ENCODE data around the gene SWT1.
A peak's percentile ranks its signal among the peaks of the same experiment; 100 is the strongest.

Gene SWT1

GRCh38 chr1:185156854-185157598, at the start of gene SWT1, which contains the start of gene TRMT1L:
Gene SWT1 (plus strand): TSS chr1:185157167. CDS start chr1:185160842, 3,675 bp downstream.
Gene TRMT1L (minus strand): TSS chr1:185156953. CDS start chr1:185156712, 241 bp downstream.
- H3K36me3 ChIP-seq, result no peaks in the 10 kb centered on the region
- H3K27me3 ChIP-seq, result no peaks in the 10 kb centered on the region
- H3K27ac ChIP-seq, result peak within 1 kb of the TSS; percentile 91
- no peaks in the 10 kb centered on the region for H3K9me3 ChIP-seq
- peaks cover 21% of the 10 kb centered on the region for H3K4me1 ChIP-seq
- no peaks in the 10 kb centered on the region for H4K20me1 ChIP-seq
- peak within 1 kb of the TSS; percentile 96 for H3K4me2 ChIP-seq
- H3K4me3 ChIP-seq, result peak within 1 kb of the TSS; percentile 85
- peak within 1 kb of the TSS; percentile 93 for H3K9ac ChIP-seq
- no peak for TF ChIP-seq Cebpa-rat (IDR thresholded peaks at IDR 0.05)

GRCh38 chr1:185108321-185108720, 48.6 kb upstream of the SWT1 start:
- Histone ChIP-seq H4K20me1 (no peaks in the 10 kb centered on the region), H3K27ac (no peak overlapping the region), H3K4me1 (no peaks in the 10 kb centered on the region), H3K27me3 (no peaks in the 10 kb centered on the region), H3K4me2 (no peak overlapping the region), H3K9ac (no peak overlapping the region), H3K9me3 (peaks cover 12% of the 10 kb centered on the region), H3K4me3 (no peak overlapping the region), H3K36me3 (peaks cover 17% of the 10 kb centered on the region)
- no peak for TF ChIP-seq Cebpa-rat (IDR thresholded peaks at IDR 0.05)

GRCh38 chr1:185110145-185110544, 46.8 kb upstream of the SWT1 start:
- Histone ChIP-seq H3K27me3 (no peaks in the 10 kb centered on the region), H3K9ac (no peak overlapping the region), H3K36me3 (no peaks in the 10 kb centered on the region; the same call in 1 of the 2 replicates), H3K4me2 (no peak overlapping the region), H3K4me3 (no peak overlapping the region), H3K4me1 (no peaks in the 10 kb centered on the region), H4K20me1 (no peaks in the 10 kb centered on the region), H3K27ac (no peak overlapping the region), H3K9me3 (peaks cover 12% of the 10 kb centered on the region)
- no peak for TF ChIP-seq Cebpa-rat (IDR thresholded peaks at IDR 0.05)

- Histone ChIP-seq H3K9me3 (peaks cover 12% of the 10 kb centered on the region), H3K4me1 (no peaks in the 10 kb centered on the region), H3K27ac (no peak overlapping the region), H3K9ac (no peak overlapping the region), H3K4me3 (no peak overlapping the region), H3K4me2 (no peak overlapping the region), H3K27me3 (no peaks in the 10 kb centered on the region), H3K36me3 (peaks cover 2% of the 10 kb centered on the region; the same call in 1 of the 2 replicates), H4K20me1 (no peaks in the 10 kb centered on the region)
- no peak for TF ChIP-seq Cebpa-rat (IDR thresholded peaks at IDR 0.05)
Observed at GRCh38 chr1:185111873-185112272, 45.1 kb upstream of the SWT1 start.

- no peaks in the 10 kb centered on the region for H3K4me1 ChIP-seq
- H4K20me1 ChIP-seq, result no peaks in the 10 kb centered on the region
- H3K4me3 ChIP-seq, result no peak overlapping the region
- H3K27ac ChIP-seq, result no peak overlapping the region
- no peak overlapping the region for H3K4me2 ChIP-seq
- H3K9me3 ChIP-seq, result peaks cover 12% of the 10 kb centered on the region
- H3K9ac ChIP-seq, result no peak overlapping the region
- peaks cover 7% of the 10 kb centered on the region for H3K36me3 ChIP-seq
- H3K27me3 ChIP-seq, result no peaks in the 10 kb centered on the region
- no peak for TF ChIP-seq Cebpa-rat (IDR thresholded peaks at IDR 0.05)
Observed at GRCh38 chr1:185112356-185112755, 44.6 kb upstream of the SWT1 start.

GRCh38 chr1:185129708-185130107, 27.3 kb upstream of the SWT1 start:
- H3K27ac ChIP-seq, result no peak overlapping the region
- no peak overlapping the region for H3K4me3 ChIP-seq
- no peak overlapping the region for H3K9ac ChIP-seq
- no peak overlapping the region for H3K4me2 ChIP-seq
- no peaks in the 10 kb centered on the region for H3K4me1 ChIP-seq
- H4K20me1 ChIP-seq, result no peaks in the 10 kb centered on the region
- H3K9me3 ChIP-seq, result peaks cover 4% of the 10 kb centered on the region; the same call in 1 of the 2 replicates
- no peaks in the 10 kb centered on the region for H3K27me3 ChIP-seq
- no peak for TF ChIP-seq Cebpa-rat (IDR thresholded peaks at IDR 0.05)
- peaks cover 72% of the 10 kb centered on the region for H3K36me3 ChIP-seq

- TF ChIP-seq Cebpa-rat (IDR thresholded peaks at IDR 0.05), result no peak
- Histone ChIP-seq H3K4me1 (no peaks in the 10 kb centered on the region), H3K9me3 (peaks cover 4% of the 10 kb centered on the region; the same call in 1 of the 2 replicates), H3K4me2 (no peak overlapping the region), H3K9ac (no peak overlapping the region), H3K4me3 (no peak overlapping the region), H3K27me3 (no peaks in the 10 kb centered on the region), H4K20me1 (no peaks in the 10 kb centered on the region), H3K27ac (no peak overlapping the region), H3K36me3 (peaks cover 57% of the 10 kb centered on the region)
Observed at GRCh38 chr1:185132534-185132933, 24.4 kb upstream of the SWT1 start.

- Histone ChIP-seq H3K36me3 (peaks cover 51% of the 10 kb centered on the region), H3K27me3 (no peaks in the 10 kb centered on the region), H3K9me3 (peaks cover 4% of the 10 kb centered on the region; the same call in 1 of the 2 replicates), H4K20me1 (no peaks in the 10 kb centered on the region), H3K4me1 (no peaks in the 10 kb centered on the region), H3K4me2 (no peak overlapping the region), H3K4me3 (no peak overlapping the region), H3K9ac (no peak overlapping the region), H3K27ac (no peak overlapping the region)
- no peak for TF ChIP-seq Cebpa-rat (IDR thresholded peaks at IDR 0.05)
Observed at GRCh38 chr1:185137896-185138545, 18.9 kb upstream of the SWT1 start.

- Histone ChIP-seq H3K27me3 (no peaks in the 10 kb centered on the region), H3K9me3 (no peaks in the 10 kb centered on the region), H3K4me1 (no peaks in the 10 kb centered on the region), H3K36me3 (peaks cover 42% of the 10 kb centered on the region), H3K4me3 (no peak overlapping the region), H3K27ac (no peak overlapping the region), H4K20me1 (no peaks in the 10 kb centered on the region), H3K9ac (no peak overlapping the region), H3K4me2 (no peak overlapping the region)
- no peak for TF ChIP-seq Cebpa-rat (IDR thresholded peaks at IDR 0.05)
Observed at GRCh38 chr1:185139246-185139645, 17.7 kb upstream of the SWT1 start.

GRCh38 chr1:185144233-185144632, 12.7 kb upstream of the SWT1 start:
- H3K9me3 ChIP-seq, result no peaks in the 10 kb centered on the region
- H3K4me1 ChIP-seq, result no peaks in the 10 kb centered on the region
- no peak overlapping the region for H3K27ac ChIP-seq
- no peaks in the 10 kb centered on the region for H3K27me3 ChIP-seq
- no peak overlapping the region for H3K4me3 ChIP-seq
- no peak for TF ChIP-seq Cebpa-rat (IDR thresholded peaks at IDR 0.05)
- H3K36me3 ChIP-seq, result peaks cover 52% of the 10 kb centered on the region
- H3K9ac ChIP-seq, result no peak overlapping the region
- no peaks in the 10 kb centered on the region for H4K20me1 ChIP-seq
- no peak overlapping the region for H3K4me2 ChIP-seq
